ES-I3 (cell line): ENCODE results near the gene KCNT2.
"Not testable (repeated sequence)": the region's sequence is repeated elsewhere in the genome, so short reads cannot be mapped to it uniquely, and the experiment has no call there.

Experiments
- H3K36me3 ChIP-seq: 2 replicates; pipeline ENCODE4 v1.6.1; 2013; ENCODE audit warnings: mild to moderate bottlenecking, low read length, control low read depth, moderate library complexity; ENCODE audit not compliant: insufficient read depth
- H3K4me1 ChIP-seq: 2 replicates; pipeline ENCODE4 v1.6.1; 2013; ENCODE audit warnings: mild to moderate bottlenecking, control low read depth, low read length; ENCODE audit not compliant: insufficient read depth
- H3K9ac ChIP-seq: 2 replicates; pipeline ENCODE4 v1.6.1; 2013; ENCODE audit warnings: low read depth, mild to moderate bottlenecking, low read length, moderate library complexity
- H3K9me3 ChIP-seq: 2 replicates; pipeline ENCODE4 v1.6.1; 2013; ENCODE audit warnings: mild to moderate bottlenecking, low read length, moderate library complexity; ENCODE audit not compliant: control insufficient read depth, insufficient read depth

Gene KCNT2

DNA sequence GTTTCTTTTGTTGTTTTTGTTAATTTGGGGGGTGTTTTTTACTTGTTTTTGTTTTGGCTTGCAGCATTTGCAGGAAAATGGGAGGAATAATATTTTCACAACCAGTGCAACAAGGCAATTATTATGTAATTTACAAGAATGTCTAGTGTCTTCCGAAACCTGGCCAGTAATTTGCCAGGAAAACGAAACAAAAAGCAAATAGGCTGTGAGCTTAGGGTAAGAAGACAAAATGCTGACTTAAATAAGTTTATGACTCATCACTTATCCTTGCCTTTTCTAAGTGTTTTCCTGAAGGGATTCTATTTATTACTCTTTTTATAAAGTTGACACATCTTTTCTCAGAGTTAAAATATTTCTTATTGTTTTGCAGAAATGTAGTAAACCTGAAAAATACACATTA lies 49.8 kb downstream of the KCNT2 start:
- no peak overlapping the region for H3K9ac ChIP-seq
- peaks cover 17% of the 10 kb centered on the region; the same call in 1 of the 2 replicates for H3K4me1 ChIP-seq
- no peaks in the 10 kb centered on the region; the same call in 1 of the 2 replicates for H3K9me3 ChIP-seq
- no peaks in the 10 kb centered on the region for H3K36me3 ChIP-seq

DNA sequence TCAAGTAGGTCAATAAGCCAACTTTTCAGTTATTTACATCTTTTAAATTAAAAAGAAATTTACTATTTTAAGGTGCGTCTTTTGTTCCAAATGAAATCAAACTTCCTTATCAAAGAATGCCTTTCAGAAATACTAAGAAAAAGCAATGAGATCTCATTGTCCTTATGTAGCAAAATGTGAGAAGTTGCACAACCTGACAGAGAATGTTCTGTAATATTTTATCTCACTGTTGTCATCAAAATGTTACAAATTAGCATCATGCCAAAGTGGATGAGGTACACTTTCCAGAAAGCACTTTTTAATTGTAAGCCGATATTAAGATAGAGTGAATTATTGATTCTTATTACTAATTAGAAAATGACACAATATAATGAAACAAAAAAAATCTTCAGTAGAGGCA lies 50.4 kb downstream of the KCNT2 start:
- Histone ChIP-seq H3K9ac (no peak overlapping the region), H3K4me1 (peaks cover 17% of the 10 kb centered on the region; the same call in 1 of the 2 replicates), H3K36me3 (no peaks in the 10 kb centered on the region), H3K9me3 (no peaks in the 10 kb centered on the region; the same call in 1 of the 2 replicates)

DNA sequence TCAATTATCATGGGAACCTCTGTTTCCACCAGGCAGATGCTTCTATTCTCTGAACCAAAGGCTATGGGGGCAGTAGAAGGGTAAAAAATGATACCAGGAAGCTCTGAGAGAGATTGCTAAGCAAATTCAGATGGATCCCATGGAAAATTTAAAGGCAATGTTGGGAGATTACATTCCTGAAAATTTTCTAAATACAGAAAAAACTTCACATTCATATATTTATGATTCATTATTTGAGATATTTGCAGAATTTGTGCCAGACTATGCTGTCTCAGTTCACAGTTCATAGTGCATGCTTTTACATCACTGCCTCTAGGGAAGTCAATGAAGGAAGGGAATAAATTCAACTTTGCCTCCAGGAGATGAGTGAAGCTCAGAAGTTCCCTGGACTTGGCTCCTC lies 57.5 kb downstream of the KCNT2 start:
- Histone ChIP-seq H3K9ac (no peak overlapping the region), H3K9me3 (no peaks in the 10 kb centered on the region; the same call in 1 of the 2 replicates), H3K36me3 (no peaks in the 10 kb centered on the region), H3K4me1 (no peaks in the 10 kb centered on the region)

DNA sequence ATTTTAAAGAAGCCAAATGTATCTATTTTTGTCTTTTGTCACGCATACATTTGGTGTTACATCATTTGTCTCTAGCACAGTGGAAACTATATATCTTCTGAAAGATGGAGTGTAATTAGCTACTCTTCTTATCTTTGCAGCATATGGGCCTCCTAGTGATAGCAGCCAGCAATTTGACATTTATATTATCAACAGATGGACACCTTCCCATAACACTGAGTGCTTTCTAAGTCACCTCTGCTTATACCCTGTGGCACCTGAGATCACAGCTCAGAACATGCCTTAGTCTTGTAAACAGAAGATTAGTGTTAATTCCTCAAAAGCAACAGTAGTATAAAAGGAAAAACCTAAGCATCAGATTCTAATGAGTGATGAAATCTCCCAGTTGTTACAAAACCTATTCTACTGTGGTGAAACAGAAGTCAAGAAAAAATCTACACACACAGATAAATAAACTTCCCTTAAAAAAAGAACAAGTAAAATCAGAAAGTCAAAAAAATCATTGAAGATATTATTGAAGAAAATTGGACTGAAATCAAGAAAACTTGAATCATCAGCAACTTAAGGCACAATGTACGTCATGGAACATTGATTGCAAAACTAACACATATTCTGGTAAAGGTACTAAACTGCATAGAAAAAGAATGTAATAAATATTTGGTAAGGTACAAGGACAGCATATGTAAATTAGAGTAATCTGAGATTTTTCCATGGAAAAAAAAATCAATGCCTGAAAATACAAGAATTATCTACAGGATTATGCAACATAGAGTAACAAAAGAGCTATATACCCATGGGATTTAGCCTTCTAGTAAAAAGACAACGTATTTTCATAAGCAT lies 61.7 kb downstream of the KCNT2 start:
- no peak overlapping the region for H3K9ac ChIP-seq
- no peaks in the 10 kb centered on the region for H3K36me3 ChIP-seq
- no peaks in the 10 kb centered on the region for H3K4me1 ChIP-seq
- no peaks in the 10 kb centered on the region for H3K9me3 ChIP-seq

DNA sequence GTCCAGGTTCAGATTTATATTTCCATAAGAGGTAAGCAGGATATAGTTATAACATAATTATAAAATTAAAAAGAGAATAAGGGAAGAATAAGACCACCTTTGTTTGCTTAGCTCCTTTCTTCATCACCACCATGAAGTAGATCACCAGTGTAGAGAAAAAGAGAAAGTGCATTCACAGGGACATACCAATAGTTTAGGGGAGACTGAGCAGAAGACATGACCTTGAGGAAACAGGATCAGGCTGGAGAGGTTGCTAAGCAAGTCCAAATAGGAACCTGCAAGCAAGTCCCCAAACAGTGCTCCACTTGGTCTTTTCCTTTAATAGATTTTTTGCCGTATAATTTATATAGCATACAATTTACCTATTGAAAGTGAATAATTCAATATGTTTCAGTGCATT lies 63.0 kb downstream of the KCNT2 start:
- no peak overlapping the region for H3K9ac ChIP-seq
- H3K36me3 ChIP-seq, result no peaks in the 10 kb centered on the region
- H3K9me3 ChIP-seq, result no peaks in the 10 kb centered on the region; the same call in 1 of the 2 replicates
- no peaks in the 10 kb centered on the region for H3K4me1 ChIP-seq

DNA sequence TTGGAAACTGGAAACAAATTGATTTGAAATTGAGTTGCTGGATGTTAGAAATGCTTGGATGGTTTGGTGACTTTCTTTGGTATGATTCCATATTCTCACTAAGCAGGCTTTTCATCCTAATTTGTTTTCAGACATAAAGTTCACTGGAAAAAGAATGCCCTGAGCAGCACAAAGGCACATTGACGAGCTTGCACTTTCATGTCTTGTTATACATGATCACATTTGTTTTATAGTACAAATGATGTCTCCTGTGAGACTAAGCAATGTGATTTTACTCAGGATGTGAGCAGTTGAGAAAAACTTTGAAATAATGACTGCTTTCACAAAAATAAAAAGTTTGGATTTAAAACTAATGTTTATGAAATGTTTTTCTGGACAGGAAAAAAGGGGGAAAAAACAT lies 63.6 kb downstream of the KCNT2 start:
- Histone ChIP-seq H3K9ac (no peak overlapping the region), H3K36me3 (no peaks in the 10 kb centered on the region), H3K4me1 (no peaks in the 10 kb centered on the region), H3K9me3 (no peaks in the 10 kb centered on the region; the same call in 1 of the 2 replicates)

DNA sequence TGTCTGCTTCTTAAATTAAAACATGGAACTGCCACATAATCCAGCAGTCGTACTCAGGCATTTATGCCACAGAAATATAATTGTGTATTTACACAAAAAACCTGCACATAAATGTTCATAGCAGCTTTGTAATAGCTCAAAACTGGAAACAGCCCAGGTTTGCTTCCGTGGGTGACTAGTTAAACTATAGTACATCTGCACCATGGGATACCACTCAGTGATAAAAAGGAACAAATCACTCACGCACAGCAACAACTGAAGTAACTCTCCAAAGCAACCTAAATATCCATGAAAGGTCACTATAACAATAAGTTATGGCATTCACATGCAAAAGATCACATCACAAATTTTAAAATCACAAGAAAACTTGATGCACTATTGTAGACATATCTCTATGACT lies 64.4 kb downstream of the KCNT2 start:
- H3K9ac ChIP-seq, result no peak overlapping the region

DNA sequence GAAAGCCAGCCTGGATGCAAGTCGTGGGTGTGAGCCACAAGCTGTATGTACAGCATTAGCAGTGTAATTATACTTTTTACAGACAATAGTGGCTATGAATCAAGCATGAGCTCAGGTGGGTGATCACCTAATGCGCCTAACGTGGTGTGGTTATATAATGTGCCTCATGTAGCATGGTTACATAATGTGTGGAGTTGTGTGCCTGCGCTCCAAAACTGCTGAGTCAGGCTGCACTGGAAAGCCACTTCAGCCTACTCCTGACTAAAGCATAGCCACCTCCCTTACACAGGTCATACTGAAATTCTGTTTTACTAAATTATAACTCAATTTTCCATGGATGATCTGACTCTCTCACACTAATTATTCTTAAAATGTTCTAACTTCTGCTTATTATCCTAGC lies 69.8 kb downstream of the KCNT2 start:
- H3K9me3 ChIP-seq, result peaks cover 29% of the 10 kb centered on the region
- H3K9ac ChIP-seq, result no peak overlapping the region

More for the DNA sequence above, 64.4 kb downstream of the KCNT2 start:
- Histone ChIP-seq H3K9me3 (no peaks in the 10 kb centered on the region; the same call in 1 of the 2 replicates), H3K36me3 (no peaks in the 10 kb centered on the region), H3K4me1 (no peaks in the 10 kb centered on the region)

DNA sequence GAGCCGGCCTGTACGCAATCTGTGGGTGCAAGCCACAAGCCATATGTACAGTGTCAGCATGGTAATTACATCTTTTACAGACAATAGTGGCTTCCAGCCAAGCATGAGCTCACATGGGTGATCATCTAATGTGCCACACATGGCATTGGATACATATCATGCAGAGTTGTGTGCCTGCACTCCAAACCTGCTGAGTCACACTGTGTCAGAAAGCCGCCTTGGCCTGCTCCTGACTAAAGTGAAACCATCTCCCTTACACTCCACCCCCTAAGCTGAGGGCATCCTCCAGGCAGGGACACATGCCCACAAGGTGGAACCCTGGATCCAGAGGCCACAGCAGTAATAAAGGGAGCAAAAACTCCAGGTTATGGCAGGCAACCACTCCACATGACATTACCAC lies 72.5 kb downstream of the KCNT2 start:
- H3K36me3 ChIP-seq, result peaks cover 2% of the 10 kb centered on the region; the same call in 1 of the 2 replicates
- H3K4me1 ChIP-seq, result no peaks in the 10 kb centered on the region
- peaks cover 29% of the 10 kb centered on the region for H3K9me3 ChIP-seq
- no peak overlapping the region for H3K9ac ChIP-seq

More for the DNA sequence above, 69.8 kb downstream of the KCNT2 start:
- no peaks in the 10 kb centered on the region for H3K4me1 ChIP-seq
- no peaks in the 10 kb centered on the region; the same call in 1 of the 2 replicates for H3K36me3 ChIP-seq

DNA sequence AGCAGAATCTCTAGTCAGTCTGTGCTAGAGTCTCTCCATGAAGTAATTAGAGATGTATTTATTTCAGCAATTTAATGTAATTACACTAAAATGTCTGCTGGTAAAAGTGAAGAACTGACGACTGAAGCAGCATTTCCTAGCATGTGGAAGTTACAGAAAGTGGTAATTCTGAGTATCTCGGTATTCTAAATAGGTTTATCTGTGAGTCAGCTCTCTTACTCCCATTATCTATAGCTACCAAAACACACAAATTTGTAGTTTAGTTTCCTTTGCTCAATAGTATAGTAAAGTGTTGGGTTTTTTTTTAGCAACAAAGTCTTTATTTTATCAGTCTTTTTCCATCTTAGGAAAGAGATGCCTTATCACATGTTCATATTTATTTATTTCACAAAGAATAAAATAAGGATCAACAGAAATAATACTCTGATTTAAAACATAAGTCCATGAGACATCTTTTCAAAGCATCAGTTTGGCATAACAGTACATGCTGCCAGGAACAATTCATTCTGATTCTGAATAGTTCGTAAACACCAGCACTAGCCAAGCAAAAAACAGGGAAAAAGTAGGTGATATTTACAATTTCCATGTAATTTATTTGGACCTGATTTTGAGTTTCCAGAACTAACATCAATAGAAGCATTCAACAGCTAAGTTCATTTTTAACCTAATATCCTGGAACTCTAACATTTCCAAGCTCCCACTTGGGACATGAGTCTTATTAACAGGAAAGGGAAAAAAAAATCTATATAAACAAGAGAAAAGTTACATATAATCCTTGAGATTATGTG lies 76.3 kb downstream of the KCNT2 start:
- no peaks in the 10 kb centered on the region for H3K4me1 ChIP-seq
- peaks cover 22% of the 10 kb centered on the region for H3K9me3 ChIP-seq
- H3K36me3 ChIP-seq, result peaks cover 2% of the 10 kb centered on the region; the same call in 1 of the 2 replicates
- H3K9ac ChIP-seq, result no peak overlapping the region

DNA sequence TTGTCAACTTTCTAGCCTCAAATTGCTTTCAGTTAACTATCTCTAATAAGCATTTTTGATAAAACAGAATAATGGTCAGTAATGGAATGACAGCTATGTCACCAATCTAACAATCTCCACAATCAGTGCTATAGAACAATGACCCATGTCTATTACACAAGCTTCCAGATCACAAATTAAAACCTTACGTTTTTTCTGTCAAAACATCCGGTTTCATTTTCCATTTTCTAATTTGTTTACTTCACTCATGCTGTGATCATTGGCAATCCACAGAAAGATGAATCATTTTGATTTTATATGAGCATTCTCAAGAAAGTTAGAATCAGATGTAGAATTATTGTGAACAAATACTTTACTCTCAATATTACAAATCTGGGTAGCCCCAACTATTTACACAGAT lies 80.3 kb downstream of the KCNT2 start:
- Histone ChIP-seq H3K4me1 (no peaks in the 10 kb centered on the region), H3K9ac (no peak overlapping the region), H3K36me3 (peaks cover 2% of the 10 kb centered on the region; the same call in 1 of the 2 replicates), H3K9me3 (no peaks in the 10 kb centered on the region)

DNA sequence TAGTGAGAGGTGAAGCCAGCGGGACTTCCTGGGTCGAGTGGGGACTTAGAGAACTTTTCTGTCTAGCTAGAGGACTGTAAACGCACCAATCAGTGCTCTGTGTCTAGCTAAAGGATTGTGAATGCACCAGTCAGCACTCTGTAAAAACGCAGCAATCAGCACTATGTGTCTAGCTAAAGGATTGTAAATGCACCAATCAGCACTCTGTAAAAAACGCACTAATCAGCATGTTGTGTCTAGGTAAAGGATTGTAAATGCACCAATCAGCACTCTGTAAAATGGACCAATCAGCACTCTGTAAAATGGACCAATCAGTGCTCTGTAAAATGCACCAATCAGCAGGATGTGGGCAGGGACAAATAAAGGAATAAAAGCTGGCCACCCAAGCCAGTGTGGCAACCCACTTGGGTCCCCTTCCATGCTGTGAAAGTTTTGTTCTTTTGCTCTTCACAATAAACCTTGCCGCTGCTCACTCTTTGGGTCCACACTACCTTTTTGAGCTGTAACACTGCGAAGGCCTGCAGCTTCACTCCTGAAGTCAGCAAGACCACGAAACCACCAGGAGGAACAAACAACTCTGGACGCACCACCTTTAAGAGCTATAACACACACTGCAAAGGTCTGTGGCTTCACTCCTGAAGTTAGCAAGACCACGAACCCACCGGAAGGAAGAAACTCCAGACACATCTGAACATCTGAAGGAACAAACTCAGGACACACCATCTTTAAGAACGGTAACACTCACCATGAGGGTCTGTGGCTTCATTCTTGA lies 85.5 kb downstream of the KCNT2 start:
- not testable (repeated sequence) for H3K9me3 ChIP-seq, H3K4me1 ChIP-seq, H3K36me3 ChIP-seq, H3K9ac ChIP-seq

DNA sequence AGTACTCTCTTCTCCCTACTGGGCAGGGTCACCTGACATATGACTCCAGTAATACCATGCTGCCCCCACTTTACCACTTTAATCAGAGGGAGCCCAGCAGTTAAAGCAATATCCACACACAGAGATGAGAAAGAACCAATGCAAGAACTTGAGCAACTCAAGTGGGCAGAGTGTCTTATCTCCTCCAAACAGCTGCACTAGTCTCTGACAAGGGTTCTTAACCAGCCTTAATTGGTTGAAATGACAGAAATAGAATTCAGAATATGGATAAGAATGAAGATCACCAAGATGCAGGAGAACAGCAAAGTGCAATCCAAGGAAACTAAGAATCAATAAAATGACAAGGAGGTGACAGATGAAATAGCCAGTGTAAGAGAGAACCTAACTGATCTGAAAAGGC lies 91.0 kb downstream of the KCNT2 start:
- no peaks in the 10 kb centered on the region for H3K4me1 ChIP-seq
- no peaks in the 10 kb centered on the region for H3K36me3 ChIP-seq
- H3K9ac ChIP-seq, result no peak overlapping the region
- H3K9me3 ChIP-seq, result no peaks in the 10 kb centered on the region

DNA sequence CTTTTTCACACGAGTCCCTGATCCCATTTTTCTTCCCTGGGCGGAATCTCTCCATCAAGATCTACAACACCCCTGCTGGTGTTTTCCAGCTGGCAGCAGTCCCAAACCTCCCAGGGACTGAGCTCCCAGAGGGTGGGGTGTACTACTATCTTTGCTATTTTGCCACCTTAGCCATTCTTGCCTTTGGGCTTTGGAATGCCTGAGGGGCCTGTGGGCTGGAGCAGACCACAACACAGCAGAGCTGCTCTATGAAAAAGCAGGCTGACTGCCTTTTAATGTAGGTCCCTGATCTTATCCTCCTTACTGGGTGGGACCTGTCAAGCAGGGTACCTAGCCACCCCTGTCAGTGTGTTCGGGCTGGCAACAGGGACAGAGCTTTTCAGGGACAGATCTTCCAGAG lies 91.9 kb downstream of the KCNT2 start:
- no peaks in the 10 kb centered on the region for H3K4me1 ChIP-seq
- H3K36me3 ChIP-seq, result no peaks in the 10 kb centered on the region
- H3K9me3 ChIP-seq, result no peaks in the 10 kb centered on the region
- no peak overlapping the region for H3K9ac ChIP-seq
